Measurements from ENCODE around the gene IL36A. TPM values are rescaled to one million over a fixed set of nuclear protein-coding genes. Genes with fewer than 3 reads are reported as not detected.

IL36A gene
- total RNA-seq, 1 experiment from 2014 or later: not detected

GRCh38 chr2:112980537-112980936 is 24.7 kb upstream of the IL36A start:
- H3K36me3 Mint-ChIP-seq (ENCODE audit: insufficient read depth in 1 of 3, low read depth in 3 of 3): no peaks in the 10 kb centered on the region
- Histone ChIP-seq H3K18ac (ENCODE audit: insufficient read length, low read depth, low read length) (no peak overlapping the region), H4K20me1 (ENCODE audit: control insufficient read depth, insufficient read depth, insufficient read length) (no peaks in the 10 kb centered on the region), H3K9me3 (ENCODE audit: control insufficient read depth, low read depth, low read length) (no peaks in the 10 kb centered on the region), H3K27ac (ENCODE audit: insufficient read length, low read depth, low read length) (no peak overlapping the region), H2BK20ac (ENCODE audit: low read depth, low read length, poor library complexity, severe bottlenecking) (no peak overlapping the region), H3K27me3 (ENCODE audit: insufficient read depth, low read length) (no peaks in the 10 kb centered on the region), H2BK15ac (ENCODE audit: low read depth, low read length) (no peak overlapping the region), H3K9ac (ENCODE audit: extremely low read depth, insufficient read length, low read length) (no peak overlapping the region), H3K56ac (ENCODE audit: insufficient read length, low read depth, low read length) (no peak overlapping the region), H4K8ac (replicated peaks; ENCODE audit: insufficient read length, low read depth, low read length) (no peak overlapping the region), H3K4ac (ENCODE audit: low read depth, low read length) (no peak overlapping the region), H3K79me2 (ENCODE audit: insufficient read depth, low read length) (no peaks in the 10 kb centered on the region), H3T11ph (ENCODE audit: low read length) (no peak overlapping the region), H3K4me1 (ENCODE audit: insufficient read depth, low read length) (no peaks in the 10 kb centered on the region), H2AFZ (ENCODE audit: low read length) (no peak overlapping the region), H3K23me2 (ENCODE audit: insufficient read length, low read depth, low read length, poor library complexity, severe bottlenecking) (no peaks in the 10 kb centered on the region), H4K5ac (ENCODE audit: insufficient read length, low read depth, low read length) (no peak overlapping the region), H2AK5ac (ENCODE audit: insufficient read length, low read length) (no peak overlapping the region), H4K91ac (ENCODE audit: insufficient read length, low read depth, low read length) (no peak overlapping the region), H3K14ac (ENCODE audit: insufficient read depth, low read length) (no peak overlapping the region), H2BK5ac (ENCODE audit: insufficient read length, low read length) (no peak overlapping the region), H3K23ac (ENCODE audit: insufficient read length, low read depth, low read length) (no peak overlapping the region), H2BK120ac (ENCODE audit: low read depth, low read length, poor library complexity, severe bottlenecking) (no peak overlapping the region), H3K4me2 (ENCODE audit: insufficient read depth, insufficient read length, low read length) (no peak overlapping the region), H2BK12ac (ENCODE audit: insufficient read length, low read depth, low read length) (no peak overlapping the region), H3K79me1 (ENCODE audit: insufficient read depth, low read depth, low read length, poor library complexity, severe bottlenecking) (no peaks in the 10 kb centered on the region)
- no peaks in the 10 kb centered on the region for H3K4me1 Mint-ChIP-seq
- H3K27me3 Mint-ChIP-seq (ENCODE audit: low read depth): peaks cover 27% of the 10 kb centered on the region
- DNase-seq: no peak
- peaks cover 0 to 25% of the 10 kb centered on the region in 2 experiments; a peak in 3 of 5 replicates for H3K9me3 Mint-ChIP-seq
- no peak overlapping the region for H3K4me3 Mint-ChIP-seq
- WGBS (ENCODE audit: extremely low coverage, insufficient read length, low lambda C conversion rate): no CpG with 5 or more reads among the region's 1 CpG
- TF ChIP-seq, protein P1, sequence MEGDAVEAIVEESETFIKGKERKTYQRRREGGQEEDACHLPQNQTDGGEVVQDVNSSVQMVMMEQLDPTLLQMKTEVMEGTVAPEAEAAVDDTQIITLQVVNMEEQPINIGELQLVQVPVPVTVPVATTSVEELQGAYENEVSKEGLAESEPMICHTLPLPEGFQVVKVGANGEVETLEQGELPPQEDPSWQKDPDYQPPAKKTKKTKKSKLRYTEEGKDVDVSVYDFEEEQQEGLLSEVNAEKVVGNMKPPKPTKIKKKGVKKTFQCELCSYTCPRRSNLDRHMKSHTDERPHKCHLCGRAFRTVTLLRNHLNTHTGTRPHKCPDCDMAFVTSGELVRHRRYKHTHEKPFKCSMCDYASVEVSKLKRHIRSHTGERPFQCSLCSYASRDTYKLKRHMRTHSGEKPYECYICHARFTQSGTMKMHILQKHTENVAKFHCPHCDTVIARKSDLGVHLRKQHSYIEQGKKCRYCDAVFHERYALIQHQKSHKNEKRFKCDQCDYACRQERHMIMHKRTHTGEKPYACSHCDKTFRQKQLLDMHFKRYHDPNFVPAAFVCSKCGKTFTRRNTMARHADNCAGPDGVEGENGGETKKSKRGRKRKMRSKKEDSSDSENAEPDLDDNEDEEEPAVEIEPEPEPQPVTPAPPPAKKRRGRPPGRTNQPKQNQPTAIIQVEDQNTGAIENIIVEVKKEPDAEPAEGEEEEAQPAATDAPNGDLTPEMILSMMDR (conservative IDR thresholded peaks at IDR 0.05): no peak
- H3K27ac Mint-ChIP-seq: no peak overlapping the region
